M059J (cell line): ENCODE measurements around the gene PROM2. TPM values are rescaled to one million over a fixed set of nuclear protein-coding genes. Genes with fewer than 3 reads are reported as not detected.

Experiments
- DNase-seq: peaks from one replicate; pipeline ENCODE4 v3.0.0-alpha.2; 2012; ENCODE audit warnings: low read depth
- total RNA-seq: library from RNA; depleted of rRNA; stranded (reverse); fragments of >200 nt; shearing (Covaris generic); gene quantifications from 2 replicates; pipeline ENCODE4 v1.2.3, GENCODE V29; 2014

PROM2 gene
- total RNA-seq, 1 experiment from 2014 or later, result 3.6 TPM

DNA sequence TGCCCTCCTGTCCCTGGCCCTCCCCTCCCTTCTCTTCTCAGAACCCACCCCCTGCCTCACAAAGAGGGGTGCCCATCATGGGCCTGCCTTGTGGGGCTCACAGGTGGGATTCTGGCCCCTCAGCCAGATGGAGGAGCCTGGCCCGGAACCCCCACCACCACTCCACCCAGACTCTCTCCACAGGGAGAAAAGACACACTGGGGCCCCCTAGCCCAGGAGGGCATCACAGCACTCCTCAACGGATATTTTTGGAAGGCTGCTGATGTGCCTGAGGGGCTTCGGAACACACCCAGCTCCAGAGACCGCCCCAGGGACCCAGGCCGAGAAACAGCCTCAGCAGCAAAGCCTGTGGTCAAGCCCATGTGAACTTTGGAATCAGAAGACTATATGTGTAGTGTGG, 32.8 kb downstream of the PROM2 start:
- DNase-seq, result no peak

DNA sequence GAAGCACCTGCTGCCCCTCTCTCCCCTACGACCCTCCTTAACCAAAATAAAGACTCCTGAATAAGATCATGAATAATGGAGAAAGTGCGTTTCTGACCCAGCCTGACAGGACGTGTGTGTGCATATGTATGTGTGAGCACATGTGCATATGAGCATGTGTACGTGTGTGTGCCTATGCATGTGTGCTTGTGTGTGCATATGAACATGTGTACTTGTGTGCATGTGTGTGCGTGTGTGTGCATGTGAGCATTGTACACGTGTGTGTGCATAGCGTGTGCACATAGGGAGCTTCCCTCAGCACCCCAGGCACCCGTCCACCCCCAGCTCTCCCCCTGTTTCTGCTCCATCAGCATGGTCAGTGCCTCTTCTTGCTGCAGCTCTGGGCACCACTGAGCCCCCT, 33.6 kb downstream of the PROM2 start:
- DNase-seq, result no peak

DNA sequence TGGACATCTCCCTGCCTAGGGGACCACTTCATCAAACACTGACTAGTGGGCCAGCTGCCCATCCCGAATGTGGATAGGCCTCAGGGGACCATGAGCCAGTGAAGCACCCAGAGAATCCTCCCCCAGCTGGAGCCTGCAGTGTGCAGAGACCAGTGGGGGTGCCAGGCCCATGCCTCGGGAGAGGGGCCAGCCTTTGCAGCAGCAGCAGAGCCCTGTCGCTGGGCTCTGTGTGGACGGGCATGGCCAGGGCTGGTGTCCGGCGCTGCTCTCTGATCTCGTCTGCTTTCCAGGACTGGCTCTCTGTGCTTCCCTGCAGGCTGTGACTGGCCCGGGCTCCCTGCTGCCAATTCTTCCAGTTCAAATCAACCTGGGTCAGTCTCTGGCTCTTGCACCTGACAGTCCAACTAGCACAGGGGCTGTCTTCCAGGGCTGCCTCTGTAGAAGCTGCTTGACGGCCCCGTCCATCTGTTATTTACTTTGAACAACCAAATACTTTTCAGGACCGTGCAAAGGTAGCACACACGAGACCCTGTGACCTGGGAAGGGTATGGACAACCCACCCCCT, 34.3 kb downstream of the PROM2 start:
- no peak for DNase-seq

DNA sequence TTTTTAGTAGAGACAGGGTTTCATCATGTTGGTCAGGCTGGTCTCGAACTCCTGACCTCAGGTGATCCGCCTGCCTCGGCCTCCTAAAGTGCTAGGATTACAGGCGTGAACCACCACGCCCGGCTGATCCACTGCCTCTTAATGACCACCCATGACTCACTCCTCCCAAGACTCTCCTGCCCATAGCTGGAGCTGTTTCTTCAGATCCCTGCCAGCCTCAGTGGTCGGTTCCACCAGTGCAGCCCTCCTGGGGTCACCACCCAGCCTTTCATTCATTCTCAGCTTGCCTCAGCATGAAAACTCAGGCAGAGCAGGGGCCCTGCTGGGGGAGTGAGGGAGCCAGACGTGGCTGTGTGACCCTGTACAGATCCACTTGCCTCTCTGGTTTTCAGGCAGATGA, 35.4 kb downstream of the PROM2 start:
- DNase-seq, result peak; percentile 31

DNA sequence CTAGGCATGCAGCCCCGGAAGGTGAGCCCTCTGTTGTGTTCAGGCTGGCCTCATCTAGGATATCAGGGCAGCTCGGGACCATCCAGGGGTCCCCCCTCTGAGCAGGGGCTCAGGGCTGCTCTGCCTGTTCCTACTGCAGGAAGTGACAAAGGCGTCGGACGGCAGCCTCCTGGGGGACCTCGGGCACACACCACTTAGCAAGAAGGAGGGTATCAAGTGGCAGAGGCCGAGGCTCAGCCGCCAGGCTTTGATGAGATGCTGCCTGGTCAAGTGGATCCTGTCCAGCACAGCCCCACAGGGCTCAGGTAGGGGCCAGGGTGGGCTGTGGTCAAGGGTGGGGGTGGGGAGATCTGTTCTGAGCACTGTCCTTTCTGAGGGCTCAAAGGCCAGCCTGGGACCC, 36.0 kb downstream of the PROM2 start:
- DNase-seq, result no peak

DNA sequence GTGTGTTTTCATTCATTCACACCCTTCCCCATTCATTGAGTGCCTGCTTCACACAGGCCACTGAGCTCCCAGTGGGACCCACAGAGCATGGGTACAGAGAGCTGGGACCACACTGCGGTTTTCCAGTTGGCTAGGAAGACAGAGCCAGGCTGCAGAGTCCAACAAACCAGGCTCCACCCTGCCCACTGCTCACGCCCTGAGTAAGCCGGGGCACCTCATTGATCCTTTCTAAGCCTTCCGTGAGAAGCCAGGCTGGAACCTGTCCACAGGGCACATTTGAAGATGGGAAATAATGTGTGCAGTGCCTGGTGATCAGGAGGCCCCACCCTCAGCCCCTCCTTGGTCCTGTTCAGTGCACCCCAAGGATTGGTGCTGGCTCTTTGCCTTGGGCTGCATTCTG, 36.4 kb downstream of the PROM2 start:
- DNase-seq, result no peak

DNA sequence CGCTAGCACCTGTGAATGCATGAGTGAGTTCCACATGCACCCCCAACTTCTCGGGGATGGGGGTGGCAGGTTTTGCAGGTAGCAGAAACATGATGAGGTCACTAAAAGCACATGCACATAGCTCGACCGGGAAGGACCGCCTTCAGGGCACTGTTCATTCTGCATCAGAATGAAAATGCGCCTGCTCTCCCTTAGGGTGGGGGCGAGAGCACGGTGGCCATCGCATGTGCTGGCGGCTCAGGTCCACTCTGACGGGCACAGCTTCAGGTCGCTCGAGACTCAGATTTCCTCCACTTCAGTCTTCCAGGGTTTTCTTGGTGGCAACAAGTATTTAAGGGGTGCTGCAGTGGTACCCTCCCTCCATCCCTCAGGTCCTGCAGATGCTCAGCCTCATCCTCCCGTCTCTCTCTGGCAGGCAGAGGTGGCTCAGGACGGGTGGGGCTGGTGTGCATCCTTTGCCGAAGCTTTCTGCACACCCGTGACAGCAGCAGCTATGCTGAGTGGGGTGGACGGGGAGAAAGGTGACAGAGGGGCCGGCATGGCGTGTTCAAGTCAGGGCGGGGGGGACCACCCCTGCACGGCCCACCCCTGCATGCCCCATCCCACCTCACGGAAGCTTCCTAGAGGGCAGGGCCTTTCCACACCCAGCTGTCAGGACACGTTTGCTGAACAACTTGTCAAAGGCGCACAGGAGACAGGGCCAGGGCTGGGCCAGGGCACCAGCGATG, 37.7 kb downstream of the PROM2 start:
- DNase-seq, result no peak

DNA sequence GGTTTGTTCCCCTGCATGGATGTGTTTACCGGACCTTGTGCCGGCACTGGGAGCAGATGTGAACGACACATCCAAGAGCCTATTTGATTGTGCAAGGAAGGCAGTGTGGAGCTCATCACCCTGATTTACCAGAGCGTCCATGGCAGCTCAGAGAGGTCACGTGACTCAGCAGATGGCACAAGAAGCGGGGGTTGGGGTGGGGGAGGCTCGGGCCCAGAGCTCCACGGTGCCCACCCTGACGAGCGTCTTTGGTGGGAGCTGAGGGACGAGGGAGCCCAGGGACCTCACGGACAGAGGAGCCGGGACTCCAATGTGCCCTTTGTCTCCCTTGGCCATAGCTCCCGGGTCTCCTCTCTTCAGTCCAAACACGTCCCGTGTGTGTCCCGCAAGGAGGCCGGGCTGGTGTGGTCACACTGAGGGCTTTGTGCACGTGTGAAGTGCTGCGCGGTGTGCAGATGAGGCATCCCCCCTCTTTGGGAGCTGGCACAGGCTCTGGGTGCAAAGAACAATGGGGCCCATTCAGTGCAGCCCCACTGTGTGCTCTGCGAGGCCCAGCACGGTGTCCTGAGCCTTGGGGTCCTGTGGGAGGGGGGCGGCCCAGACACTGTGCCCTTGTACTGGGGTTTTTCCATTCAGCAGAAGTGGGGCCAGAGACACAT, 38.4 kb downstream of the PROM2 start:
- DNase-seq, result no peak

DNA sequence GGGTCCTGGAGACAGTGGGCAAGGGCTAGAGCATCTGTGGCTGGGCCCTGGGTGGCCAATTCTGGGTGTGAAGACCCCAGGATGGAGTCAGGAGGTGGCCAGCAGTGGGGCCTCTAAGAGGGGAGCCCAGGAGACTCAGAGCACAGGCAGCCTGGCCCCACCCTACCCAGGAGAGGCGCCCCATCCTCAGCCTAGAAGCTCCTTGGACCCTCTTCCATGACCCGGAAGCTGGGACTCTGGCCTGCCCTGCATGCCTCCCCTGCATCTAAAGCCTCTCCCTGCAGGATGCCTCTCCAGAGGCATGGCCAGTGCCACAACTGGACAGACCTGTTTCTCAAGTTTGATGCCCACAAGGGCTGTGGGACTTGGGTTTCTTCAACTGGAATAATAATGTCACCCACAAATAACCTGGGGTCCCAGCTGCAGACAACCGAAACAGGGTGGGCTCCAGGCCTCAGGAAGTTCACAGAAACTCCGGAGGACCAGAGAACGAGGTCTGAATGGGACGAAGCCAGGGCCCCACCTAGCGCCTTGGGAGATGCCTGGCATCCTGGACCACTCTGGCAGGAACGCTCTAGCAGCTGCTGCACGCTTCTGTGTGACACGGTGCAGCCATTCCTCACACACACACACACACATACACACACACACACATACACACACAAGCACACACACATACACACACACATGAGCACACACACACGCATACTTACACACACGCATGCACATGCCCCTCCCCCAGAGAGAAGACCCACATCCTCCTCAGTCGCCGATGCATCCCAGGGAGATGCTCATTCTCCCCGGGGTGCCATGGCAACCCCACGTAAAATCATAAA, 39.3 kb downstream of the PROM2 start:
- no peak for DNase-seq

DNA sequence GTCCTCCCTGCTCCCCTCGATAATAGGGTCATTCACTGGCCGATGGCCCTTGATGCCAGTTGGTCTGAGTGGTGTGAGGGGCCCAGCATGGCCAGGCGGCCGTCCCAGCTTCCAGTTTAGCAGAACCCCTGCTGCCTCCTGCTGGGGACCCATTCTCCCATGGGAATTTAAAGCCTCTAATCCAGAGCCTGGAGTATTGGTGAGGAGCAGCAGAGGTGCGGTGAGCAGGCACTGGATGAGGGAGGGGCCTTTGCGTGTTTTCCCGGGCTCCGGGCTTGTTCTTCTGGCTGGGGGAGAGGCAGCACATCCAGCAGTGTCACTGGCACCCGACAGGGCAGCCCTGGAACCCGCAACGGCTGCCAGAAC, 40.3 kb downstream of the PROM2 start:
- no peak for DNase-seq

DNA sequence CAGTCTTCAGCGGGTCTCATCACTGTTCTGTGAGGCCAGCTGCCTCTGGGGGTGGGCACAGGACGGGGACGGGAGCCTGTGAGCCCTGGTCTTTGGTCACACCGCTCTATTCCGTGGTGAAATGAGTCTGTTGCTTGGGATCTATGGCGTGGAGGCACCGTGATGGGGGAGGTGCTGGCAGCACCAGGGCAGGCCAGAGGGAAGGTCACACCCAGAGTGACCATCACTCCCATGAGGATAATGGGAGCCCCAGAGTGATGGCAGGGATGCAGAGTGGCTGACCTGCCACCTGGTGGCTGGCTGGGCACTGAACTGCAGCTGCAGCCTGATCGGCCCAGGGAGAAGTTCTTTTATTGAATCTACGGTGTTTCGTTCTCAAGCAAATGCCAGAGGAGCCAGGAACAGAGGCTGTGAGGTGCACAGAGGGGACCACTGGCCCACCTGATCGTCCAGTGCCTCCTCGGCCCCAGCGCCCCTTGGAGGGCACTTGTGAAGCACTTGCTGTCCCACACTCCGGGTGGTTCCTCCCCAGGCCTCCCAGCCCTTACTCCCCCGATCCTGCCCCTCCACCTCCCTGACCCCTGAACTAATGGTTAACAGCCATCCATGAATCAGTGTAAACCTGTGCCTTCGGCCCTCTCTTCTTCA, 40.8 kb downstream of the PROM2 start:
- DNase-seq, result peak; percentile 76

DNA sequence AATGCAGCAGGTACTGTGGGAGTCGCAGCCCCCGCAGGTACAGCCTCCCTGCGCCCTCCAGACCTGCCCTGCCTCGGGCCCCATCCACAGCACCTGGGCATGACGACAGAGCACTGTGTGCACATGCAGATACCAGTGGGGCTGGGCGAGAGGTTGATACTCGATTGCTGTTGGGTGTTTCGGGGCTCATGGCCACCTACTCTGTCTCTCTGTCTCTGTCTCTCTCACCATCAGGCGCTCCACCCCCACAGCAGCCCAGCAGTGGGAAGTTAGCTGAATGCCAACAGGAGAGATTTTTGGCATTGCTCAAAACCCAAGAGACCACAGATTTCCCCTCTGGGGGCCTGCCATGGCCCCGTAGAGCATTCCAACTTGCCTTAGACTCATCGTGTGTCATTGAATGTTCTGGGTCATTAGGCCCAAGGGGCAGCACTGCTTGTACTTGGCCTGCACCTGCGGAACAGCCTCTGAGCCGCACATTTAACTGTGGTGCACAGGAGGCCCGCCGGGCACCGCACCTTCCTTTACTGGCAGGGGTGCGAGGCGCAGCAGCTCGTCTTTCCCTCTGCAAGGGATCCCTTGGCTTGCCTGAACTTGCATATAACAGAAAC, 41.7 kb downstream of the PROM2 start:
- peak; percentile 98 for DNase-seq

DNA sequence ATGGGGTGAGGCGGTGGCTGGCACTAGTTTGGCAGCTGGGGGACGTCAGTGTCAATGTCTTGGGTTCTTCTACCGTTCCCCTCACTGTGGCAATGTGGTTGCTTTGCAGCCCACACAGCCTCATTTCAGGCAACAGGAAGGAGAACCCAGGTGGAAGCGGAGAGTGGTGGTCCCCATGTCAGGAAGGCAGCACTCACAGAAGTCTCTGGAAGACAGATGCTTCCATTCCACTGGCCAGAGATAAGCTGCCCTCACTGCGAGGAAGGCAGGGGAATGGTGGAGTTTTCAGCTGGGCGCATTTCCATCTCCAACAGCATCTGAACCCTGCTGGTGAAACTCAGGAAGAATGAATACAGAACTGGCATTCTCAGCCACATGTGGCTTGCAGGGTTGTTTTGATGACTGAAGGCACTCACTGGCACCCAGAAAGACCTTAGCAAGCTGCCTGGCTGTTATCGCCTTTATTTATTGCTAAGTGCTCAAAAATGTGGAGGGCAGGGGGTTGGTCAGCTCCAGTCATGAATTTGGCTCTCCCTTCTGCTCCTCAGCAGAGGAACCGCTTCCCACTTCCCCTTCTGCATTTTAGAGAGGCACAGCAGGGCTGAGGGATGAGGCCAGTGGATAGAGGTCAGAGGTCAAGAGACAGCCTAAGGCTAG, 42.3 kb downstream of the PROM2 start:
- DNase-seq, result peak; percentile 93

DNA sequence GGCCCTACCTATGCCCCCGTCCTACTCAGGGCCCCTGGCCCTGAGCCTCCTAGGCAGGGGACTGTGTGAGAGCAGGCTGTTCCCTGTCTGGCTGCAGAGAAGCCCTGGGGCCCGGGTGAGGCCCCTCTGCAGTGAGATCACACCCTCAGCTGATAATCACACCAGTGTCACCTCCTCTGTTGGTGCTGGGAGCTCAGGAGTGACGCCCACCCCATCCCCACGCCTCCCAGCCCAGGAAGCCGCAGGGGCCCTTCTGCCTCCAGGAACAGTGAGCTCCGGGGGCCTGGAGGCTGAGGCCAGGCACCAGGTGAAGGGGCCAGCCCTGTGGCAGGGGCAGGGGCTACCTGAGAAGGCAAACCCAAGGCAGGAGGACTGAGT, 42.9 kb downstream of the PROM2 start:
- no peak for DNase-seq

DNA sequence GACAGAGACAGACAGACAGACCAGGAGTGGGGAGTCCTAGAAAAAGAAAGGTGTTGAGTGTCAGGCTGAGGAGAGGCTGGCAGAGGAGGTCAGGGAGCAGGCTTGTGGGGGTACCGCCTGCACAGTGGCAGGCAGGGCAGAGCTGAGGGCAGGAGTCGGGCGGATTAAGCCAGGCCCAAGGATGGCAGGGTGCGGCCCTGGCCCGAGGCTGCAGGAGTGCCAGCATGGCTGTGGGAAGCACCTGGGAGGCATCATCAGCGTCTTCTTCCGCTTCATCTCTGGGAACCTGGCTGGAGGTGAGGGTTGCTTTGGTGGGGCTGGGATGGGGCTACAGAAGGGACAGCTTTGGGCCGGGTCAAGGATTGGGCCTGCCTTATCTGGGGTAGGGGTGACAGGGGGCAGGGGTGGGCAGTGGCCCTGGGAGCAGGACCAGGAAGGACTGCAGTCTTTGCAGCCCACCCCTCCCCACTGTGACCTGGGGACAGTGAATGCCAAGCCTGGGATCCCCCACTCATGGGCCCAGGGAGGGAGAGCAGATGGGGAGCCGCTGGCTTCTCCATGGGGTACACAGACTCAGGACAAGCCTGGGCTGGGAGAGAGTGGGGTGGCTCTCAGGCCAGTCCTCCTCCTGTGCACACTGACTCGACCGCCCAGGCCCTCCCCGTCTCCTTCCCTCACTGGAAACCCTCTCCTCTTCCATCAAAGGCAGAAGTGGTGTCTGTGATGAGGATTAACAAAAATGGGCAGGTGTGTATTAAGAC, 43.6 kb downstream of the PROM2 start:
- no peak for DNase-seq

DNA sequence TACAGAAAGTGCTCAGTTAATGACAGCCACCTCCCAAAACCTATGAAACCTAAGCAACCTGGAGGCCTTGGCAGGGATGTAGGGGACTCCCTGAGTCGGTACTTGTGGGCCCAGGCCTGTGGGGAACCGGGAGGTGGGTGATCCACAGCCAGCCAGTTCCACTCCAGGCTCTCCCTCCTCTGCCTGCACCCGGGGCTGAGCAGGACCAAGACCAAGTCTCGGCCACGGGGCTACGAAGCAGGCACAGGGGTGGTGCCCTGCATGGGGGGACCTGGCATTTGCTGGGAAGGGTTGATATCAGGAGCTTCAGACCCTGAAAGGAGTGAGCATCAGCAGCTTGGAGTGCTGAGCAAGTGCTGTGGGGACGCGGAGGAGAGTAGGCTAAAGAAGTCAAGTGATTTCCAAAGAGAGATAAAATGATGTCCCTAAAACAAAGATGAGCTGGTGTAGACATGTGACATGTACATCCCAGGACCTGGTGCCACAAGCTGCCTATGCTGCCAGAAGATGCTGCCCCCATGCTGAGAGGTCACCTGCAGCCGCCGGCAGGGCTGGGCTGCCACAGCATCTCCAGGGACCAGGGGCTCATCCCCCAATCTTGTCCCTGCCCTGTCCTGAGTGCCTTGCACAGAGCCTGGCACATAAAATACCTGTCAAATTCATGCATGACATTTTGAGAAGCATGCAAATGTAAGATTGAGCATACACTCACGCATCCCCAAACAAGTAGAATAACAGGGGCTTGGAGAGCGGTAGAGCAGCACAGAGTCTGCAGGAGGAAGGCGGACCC, 44.4 kb downstream of the PROM2 start:
- no peak for DNase-seq

DNA sequence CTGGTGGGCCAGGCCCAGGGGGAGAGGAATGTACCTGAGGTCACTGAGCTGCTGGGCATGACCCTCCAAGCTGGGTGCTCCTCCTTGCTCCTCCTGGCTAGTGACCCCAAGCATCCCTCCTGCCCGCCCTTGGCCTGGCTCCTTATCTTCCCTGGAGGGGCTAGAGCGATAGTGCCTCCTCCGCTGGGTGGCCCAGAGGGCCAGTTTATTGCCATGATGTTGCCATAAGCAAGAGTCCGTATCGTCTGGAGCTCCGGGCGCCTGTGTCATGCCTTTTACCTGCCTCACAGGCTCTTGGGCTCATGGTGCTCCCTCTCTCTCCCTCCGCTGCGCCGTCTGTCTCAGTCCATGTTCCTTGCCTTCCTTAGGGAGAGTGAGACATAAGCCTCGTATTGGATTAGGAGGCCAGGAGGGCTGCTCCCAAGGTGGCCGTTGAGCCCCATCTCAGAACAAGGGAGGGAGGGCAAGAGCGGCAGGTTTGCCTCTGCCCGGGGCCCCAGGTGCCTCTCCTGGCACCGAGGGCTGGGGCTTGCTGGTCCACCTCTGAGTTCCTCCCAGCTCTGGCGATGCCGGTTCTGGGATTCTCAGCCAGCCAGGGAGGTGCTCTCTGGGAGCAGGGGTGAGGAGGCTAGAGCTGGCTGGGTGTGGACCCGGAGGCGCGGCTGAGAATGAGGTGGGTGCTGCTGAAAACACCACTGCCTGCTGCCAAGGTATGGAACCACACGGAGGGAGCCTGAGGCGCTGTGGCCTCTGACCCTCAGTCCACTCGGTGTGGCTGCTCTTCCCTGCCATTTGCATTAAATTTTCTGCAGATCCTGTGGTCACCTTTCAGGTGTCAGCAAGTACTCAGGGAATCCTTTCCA, 45.5 kb downstream of the PROM2 start:
- no peak for DNase-seq

DNA sequence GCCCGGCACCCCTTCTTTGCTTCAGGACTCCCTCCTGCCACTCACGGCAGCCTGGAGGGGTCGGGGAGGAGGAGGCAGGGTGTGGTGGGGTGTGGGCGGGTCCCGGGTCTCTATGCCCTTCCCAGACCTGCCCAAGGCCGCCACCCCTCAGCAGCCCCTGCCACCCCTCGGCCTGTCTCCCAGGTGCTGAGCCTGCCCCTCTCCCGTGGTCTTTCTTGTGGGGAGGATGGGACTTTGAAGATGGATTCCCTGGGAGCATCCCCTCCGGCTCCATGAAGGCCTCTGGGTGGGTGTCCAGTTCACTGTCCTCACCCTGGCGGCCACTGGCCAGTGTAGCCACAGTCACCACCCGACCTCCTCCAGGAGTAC, 46.1 kb downstream of the PROM2 start:
- DNase-seq, result no peak
